K562 (cell line): Measurements from ENCODE around the gene UPK3A. TPM values are rescaled to one million over a fixed set of nuclear protein-coding genes. Genes with fewer than 3 reads are reported as not detected.
A peak's percentile ranks its signal among the peaks of the same experiment; 100 is the strongest.

Source experiments
- BACH1 ChIP-seq: fragments of 200-800 bp; sonication (Bioruptor generic); IDR thresholded peaks from 2 replicates; pipeline ENCODE4 v1.6.1; 2016; ENCODE audit warnings: missing genetic modification characterization, missing compliant biosample characterization
- CREB1 ChIP-seq, 2 experiments: sonication (generic) in 1 of 2; formaldehyde crosslinking in 1 of 2; IDR thresholded peaks; 2 replicates each; pipeline versions ENCODE4 v1.6.1 to v1.8.0; 2012 to 2022; ENCODE audit warnings: inconsistent platforms in 1 of 2, mild to moderate bottlenecking in 1 of 2, missing genetic modification reagents in 1 of 2, moderate library complexity in 1 of 2
- CREM ChIP-seq: IDR thresholded peaks from 2 replicates; pipeline ENCODE4 v1.6.1; 2014; ENCODE audit warnings: antibody characterized with exemption, low read depth
- ELF2 ChIP-seq: fragments of 250-450 bp; sonication (Bioruptor Pico); IDR thresholded peaks from 2 replicates; pipeline ENCODE4 v1.5.0; 2021; ENCODE audit warnings: mild to moderate bottlenecking
- ETV5 ChIP-seq: sonication (generic); formaldehyde crosslinking; IDR thresholded peaks from 2 replicates; pipeline ENCODE4 v1.4.0; 2020; ENCODE audit warnings: low read depth, mild to moderate bottlenecking, missing genetic modification reagents
- GABPA ChIP-seq: fragments of 200-800 bp; sonication (Bioruptor generic); conservative IDR thresholded peaks from 2 replicates; pipeline ENCODE4 v1.6.1; 2016; ENCODE audit warnings: low read depth, missing genetic modification characterization, missing compliant biosample characterization
- GABPB1 ChIP-seq: sonication (generic); formaldehyde crosslinking; IDR thresholded peaks from 2 replicates; pipeline ENCODE4 v1.8.0; 2022; ENCODE audit warnings: mild to moderate bottlenecking, missing genetic modification reagents
- HDAC3 ChIP-seq: fragments of 450-650 bp; IDR thresholded peaks from 2 replicates; pipeline ENCODE4 v1.6.1; 2018; ENCODE audit warnings: borderline replicate concordance, mild to moderate bottlenecking, moderate library complexity; ENCODE audit not compliant: partially characterized antibody
- L3MBTL2 ChIP-seq: fragments of 450-650 bp; IDR thresholded peaks from 2 replicates; pipeline ENCODE4 v1.6.1; 2016; ENCODE audit warnings: mild to moderate bottlenecking, moderate library complexity
- MECOM ChIP-seq: fragments of 250-450 bp; sonication (Bioruptor Pico); IDR thresholded peaks from 2 replicates; pipeline ENCODE4 v1.8.0; 2022; ENCODE audit warnings: inconsistent platforms
- PML ChIP-seq: IDR thresholded peaks from 2 replicates; pipeline ENCODE4 v1.6.1; 2012; ENCODE audit warnings: low read length, inconsistent platforms
- RFX5 ChIP-seq: IDR thresholded peaks from 2 replicates; pipeline ENCODE4 v1.6.1; 2011; ENCODE audit warnings: low read depth, mild to moderate bottlenecking, improper control_type of control experiment, low read length
- SIN3A ChIP-seq, 2 experiments: fragments of 150-350 bp in 1 of 2; IDR thresholded peaks; 2 replicates each; pipeline ENCODE4 v1.6.1; 2011 to 2016; ENCODE audit warnings: borderline replicate concordance in 2 of 2, low read depth in 2 of 2, low read length in 2 of 2, mild to moderate bottlenecking in 2 of 2, moderate library complexity in 2 of 2; ENCODE audit not compliant: control insufficient read depth in 1 of 2
- SMC3 ChIP-seq: conservative IDR thresholded peaks from 2 replicates; pipeline ENCODE4 v1.6.1; 2011; ENCODE audit warnings: low read depth, low read length, improper control_type of control experiment; ENCODE audit not compliant: insufficient read depth
- SNRNP70 ChIP-seq: fragments of 200-400 bp; formaldehyde crosslinking; optimal IDR thresholded peaks from 2 replicates; pipeline ENCODE3; 2017; ENCODE audit warnings: low read depth, low read length
- TAF9B ChIP-seq: fragments of 450-650 bp; IDR thresholded peaks from 2 replicates; pipeline ENCODE4 v1.6.1; 2018; ENCODE audit warnings: mild to moderate bottlenecking; ENCODE audit not compliant: partially characterized antibody
- TCF7 ChIP-seq: sonication (generic); IDR thresholded peaks from 2 replicates; pipeline ENCODE4 v1.6.1; 2016; ENCODE audit warnings: antibody characterized with exemption, borderline replicate concordance
- THRA ChIP-seq: fragments of 450-650 bp; IDR thresholded peaks from 2 replicates; pipeline ENCODE4 v1.6.1; 2017; ENCODE audit warnings: mild to moderate bottlenecking, moderate library complexity
- THRB ChIP-seq: fragments of 450-650 bp; formaldehyde crosslinking; conservative IDR thresholded peaks from 2 replicates; pipeline ENCODE4 v1.4.0; 2022; ENCODE audit warnings: mild to moderate bottlenecking, missing genetic modification characterization
- XRCC5 ChIP-seq: fragments of 200-400 bp; formaldehyde crosslinking; IDR thresholded peaks from 2 replicates; pipeline ENCODE4 v1.6.1; 2017; ENCODE audit warnings: low read depth, mild to moderate bottlenecking, low read length
- ZKSCAN8 ChIP-seq: fragments of 200-800 bp; sonication (Bioruptor generic); IDR thresholded peaks from 2 replicates; pipeline ENCODE4 v1.6.1; 2016; ENCODE audit warnings: missing genetic modification characterization, missing compliant biosample characterization
- ZNF436 ChIP-seq: fragments of 250-450, 450-650 bp; sonication (Bioruptor Pico); formaldehyde crosslinking; IDR thresholded peaks from 2 replicates; pipeline ENCODE4 v1.7.0; 2020; ENCODE audit warnings: mild to moderate bottlenecking
- ZNF57 ChIP-seq: fragments of 450-650 bp; formaldehyde crosslinking; IDR thresholded peaks from 2 replicates; pipeline ENCODE4 v1.4.0; 2020; ENCODE audit warnings: mild to moderate bottlenecking, moderate library complexity
- ZNF639 ChIP-seq, 2 experiments: fragments of 200-800 bp in 1 of 2; sonication (Bioruptor generic) in 1 of 2; sonication (generic) in 1 of 2; formaldehyde crosslinking in 1 of 2; IDR thresholded peaks in 1 of 2; conservative IDR thresholded peaks in 1 of 2; 2 replicates each; pipeline versions ENCODE4 v1.5.0 to v1.6.1; 2016 to 2020; ENCODE audit warnings: missing compliant biosample characterization in 1 of 2, missing genetic modification characterization in 1 of 2, missing genetic modification reagents in 1 of 2
- ZNF77 ChIP-seq: fragments of 250-450 bp; sonication (Bioruptor Pico); IDR thresholded peaks from 2 replicates; pipeline ENCODE4 v1.5.0; 2020
- polyA plus RNA-seq, 8 experiments: library from polyadenylated mRNA; depleted of rRNA in 4 of 8; stranded (reverse) in 5 of 8; unstranded in 3 of 8; fragments of >200 nt; fragmentation: Nextera tagmentation in 2 of 8; fragmentation: Illumina TruSeq in 1 of 8; extraction: Ambion mirVana in 2 of 8; extraction: Trizol in 1 of 8; gene quantifications; 2 replicates each; pipeline versions ENCODE4 v1.2.1 to v1.2.3, GENCODE V29; 2011 to 2014; ENCODE audit warnings: inconsistent platforms in 1 of 8, missing spikeins in 1 of 8
- total RNA-seq, 7 experiments: library from RNA; depleted of rRNA in 6 of 7; stranded (reverse); fragments of >200 nt in 6 of 7; fragmentation: Illumina TruSeq in 2 of 7; extraction: Trizol in 2 of 7; gene quantifications; 2 replicates each; pipeline versions ENCODE4 v1.2.1 to v1.2.3, GENCODE V29; 2011 to 2021; ENCODE audit warnings: low replicate concordance in 1 of 7

The UPK3A gene
- total and polyA plus RNA-seq, 9 of the 15 experiments (the other 6 are each of a cell fraction or from before 2014, with no cell fraction given): not detected

- TF ChIP-seq THRA (no peak), XRCC5 (no peak), TCF7 (no peak), CREM (no peak), L3MBTL2 (peak; percentile 88), SNRNP70 (no peak), ETV5 (CRISPR knock-in tag) (0 out of 2 replicates have a peak, but pooled peaks have one; percentile 41), HDAC3 (no peak), BACH1 (tag) (no peak), GABPB1 (CRISPR knock-in tag) (no peak), ELF2 (CRISPR knock-in tag) (no peak), GABPA (tag) (0 out of 2 replicates have a peak, but pooled peaks have one; percentile 39), ZNF436 (CRISPR knock-in tag) (no peak), ZKSCAN8 (CRISPR knock-in tag) (no peak), SMC3 (0 out of 2 replicates have a peak, but pooled peaks have one; percentile 14), ZNF77 (CRISPR knock-in tag) (no peak), SIN3A (IDR thresholded peaks at IDR 0.05; ENCODE audit: borderline replicate concordance in 2 of 2, control insufficient read depth in 1 of 2, low read depth in 2 of 2, low read length in 2 of 2) (no peak), THRB (no peak), ZNF639 (CRISPR knock-in tag; conservative IDR thresholded peaks at IDR 0.05 in 1 of 2, IDR thresholded peaks at IDR 0.05 in 1 of 2) (no peak), CREB1 (IDR thresholded peaks at IDR 0.05) (no peak), CREB1 (CRISPR knock-in tag; IDR thresholded peaks at IDR 0.05) (no peak), TAF9B (no peak), ZNF57 (CRISPR knock-in tag) (no peak), RFX5 (no peak), PML (no peak), MECOM (no peak)
Observed at GRCh38 chr22:45263463-45264269, 21.1 kb upstream of the UPK3A start (continued).
